Activated naive CD8-positive, alpha-beta T cell treated with anti-CD3 and anti-CD28 coated beads, Interleukin-2, amount 50 U/mL, for 16 hours (primary cell): ENCODE measurements around the gene MARCHF6.
A peak's percentile ranks its signal among the peaks of the same experiment; 100 is the strongest.
"Not testable (repeated sequence)": the region's sequence is repeated elsewhere in the genome, so short reads cannot be mapped to it uniquely, and the experiment has no call there.

ENCODE experiments used
- DNase-seq: peaks from one replicate; pipeline ENCODE4 v3.0.0-alpha.2; 2020; ENCODE audit warnings: low read depth, low spot score

The MARCHF6 gene, protein sequence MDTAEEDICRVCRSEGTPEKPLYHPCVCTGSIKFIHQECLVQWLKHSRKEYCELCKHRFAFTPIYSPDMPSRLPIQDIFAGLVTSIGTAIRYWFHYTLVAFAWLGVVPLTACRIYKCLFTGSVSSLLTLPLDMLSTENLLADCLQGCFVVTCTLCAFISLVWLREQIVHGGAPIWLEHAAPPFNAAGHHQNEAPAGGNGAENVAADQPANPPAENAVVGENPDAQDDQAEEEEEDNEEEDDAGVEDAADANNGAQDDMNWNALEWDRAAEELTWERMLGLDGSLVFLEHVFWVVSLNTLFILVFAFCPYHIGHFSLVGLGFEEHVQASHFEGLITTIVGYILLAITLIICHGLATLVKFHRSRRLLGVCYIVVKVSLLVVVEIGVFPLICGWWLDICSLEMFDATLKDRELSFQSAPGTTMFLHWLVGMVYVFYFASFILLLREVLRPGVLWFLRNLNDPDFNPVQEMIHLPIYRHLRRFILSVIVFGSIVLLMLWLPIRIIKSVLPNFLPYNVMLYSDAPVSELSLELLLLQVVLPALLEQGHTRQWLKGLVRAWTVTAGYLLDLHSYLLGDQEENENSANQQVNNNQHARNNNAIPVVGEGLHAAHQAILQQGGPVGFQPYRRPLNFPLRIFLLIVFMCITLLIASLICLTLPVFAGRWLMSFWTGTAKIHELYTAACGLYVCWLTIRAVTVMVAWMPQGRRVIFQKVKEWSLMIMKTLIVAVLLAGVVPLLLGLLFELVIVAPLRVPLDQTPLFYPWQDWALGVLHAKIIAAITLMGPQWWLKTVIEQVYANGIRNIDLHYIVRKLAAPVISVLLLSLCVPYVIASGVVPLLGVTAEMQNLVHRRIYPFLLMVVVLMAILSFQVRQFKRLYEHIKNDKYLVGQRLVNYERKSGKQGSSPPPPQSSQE

DNA sequence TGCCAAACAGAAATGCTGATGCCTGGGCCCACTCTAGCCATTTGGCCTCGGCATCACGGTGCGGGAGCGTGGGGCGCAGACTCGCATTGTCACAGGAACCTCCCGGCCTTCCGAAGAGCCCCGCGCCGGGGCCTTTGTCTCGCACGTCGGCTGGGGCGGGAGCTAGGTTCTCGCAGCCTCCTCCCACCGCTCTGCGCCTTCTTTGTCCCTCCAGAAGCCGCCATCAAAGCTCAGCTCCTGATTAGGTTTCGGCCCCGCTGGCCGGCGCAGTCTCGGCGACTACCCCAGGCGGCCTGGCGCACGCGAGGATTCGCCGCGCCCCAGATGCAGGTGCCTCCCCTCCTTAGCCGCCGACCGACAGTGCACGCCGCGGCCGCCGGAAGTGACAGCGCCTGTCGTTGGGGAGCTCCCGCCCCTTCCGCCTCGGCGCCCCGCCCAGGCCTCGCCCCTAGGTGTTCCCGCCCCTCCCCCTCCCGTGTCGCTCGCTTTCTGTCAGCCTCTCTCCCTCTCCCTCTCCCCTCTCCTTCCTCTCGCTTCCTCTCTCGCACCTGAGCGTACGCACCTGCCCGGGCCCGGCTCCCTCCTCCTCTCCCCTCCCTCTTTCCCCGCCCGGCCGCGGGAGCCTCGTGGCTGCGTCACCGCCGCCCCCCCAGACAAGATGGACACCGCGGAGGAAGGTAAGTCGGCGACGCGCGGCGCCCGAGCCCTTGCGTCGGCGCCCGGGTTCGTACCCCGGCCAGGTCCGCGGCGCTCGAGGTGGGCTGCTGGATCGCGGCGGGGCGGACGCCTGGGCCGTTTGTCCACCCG, at the start of gene MARCHF6:
MARCHF6 (plus strand) TSS at position 455 of the 807 bp plus-strand sequence; CDS start at position 659, 204 bp downstream.
- peak; percentile 82 for DNase-seq

DNA sequence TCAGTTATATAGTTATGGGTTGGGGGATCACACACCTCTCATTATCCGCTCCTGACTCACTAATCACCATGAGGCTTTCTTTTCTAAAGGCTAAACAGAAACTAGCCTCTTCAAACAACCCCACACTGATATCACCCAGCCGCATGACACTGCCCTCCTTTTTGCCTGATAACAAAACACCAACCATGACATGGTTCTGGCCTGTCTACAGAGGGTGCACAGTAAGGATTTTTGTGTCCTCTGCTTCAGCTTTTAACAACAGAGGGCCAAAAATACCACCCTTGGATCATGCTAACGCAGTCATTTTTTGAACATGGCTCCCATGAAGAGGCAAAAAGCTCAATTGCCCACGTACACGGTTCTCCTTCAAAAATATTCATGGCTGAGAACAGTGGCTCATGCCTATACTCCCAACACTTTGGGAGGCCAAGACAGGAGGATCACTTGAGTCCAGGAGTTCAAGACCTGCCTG, 49.8 kb upstream of the MARCHF6 start:
- no peak for DNase-seq

DNA sequence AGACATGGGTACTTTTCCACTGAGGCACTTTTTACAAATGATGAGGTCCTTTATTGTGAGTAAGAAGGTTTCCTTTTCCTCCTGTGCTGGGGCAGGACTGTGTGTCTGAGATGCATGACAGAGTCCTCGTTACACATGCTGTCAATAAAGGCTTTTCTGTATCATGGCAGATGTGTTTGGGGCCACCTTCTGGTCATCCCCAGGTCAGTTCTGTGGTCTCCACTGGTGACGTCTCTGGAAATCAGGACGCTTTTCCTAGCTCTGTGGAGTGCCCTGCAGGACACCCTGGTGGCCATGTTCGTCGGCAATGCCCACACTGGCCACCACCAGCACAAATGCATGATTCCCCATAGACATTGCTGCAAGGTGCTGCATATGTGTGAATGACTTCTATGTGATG, 48.6 kb upstream of the MARCHF6 start:
- DNase-seq, result no peak

DNA sequence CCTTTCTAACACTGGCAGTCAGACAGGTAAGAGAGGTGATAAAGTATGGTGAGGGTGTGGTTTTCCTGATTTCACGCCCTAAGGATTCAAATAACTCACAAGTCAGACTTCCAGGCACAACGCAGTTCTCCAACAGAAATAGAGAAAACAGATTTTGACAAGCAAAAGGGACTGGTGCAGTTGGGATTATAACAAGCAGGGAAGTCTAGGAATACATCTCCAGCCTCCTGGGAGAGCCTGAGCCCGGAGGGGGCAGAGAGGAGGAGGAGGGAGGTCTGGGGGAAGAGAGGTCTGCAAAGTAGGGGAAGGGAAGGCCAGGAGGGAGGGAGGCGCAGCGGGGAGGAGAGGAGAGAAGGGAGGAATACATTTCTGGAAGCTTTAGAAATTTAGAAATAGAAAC, 47.4 kb upstream of the MARCHF6 start:
- no peak for DNase-seq

DNA sequence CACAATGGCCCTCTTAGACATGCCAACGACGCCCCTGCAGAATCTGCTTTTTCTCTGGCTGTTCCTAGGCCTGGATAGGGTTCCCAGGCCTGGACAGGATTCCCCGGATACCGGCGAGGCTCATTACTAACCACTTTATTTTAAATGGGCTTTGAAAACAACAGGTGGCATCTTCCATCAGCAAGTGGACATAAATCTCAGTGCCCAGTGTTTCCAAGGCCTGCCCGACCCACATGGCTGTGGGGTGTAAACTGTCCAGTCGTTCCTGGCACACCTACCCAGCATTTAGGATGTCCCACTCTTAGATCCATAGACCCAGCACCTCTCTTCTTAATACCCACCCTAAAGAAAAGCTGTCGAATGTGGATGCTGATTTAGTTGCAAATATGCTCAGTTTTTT, 46.7 kb upstream of the MARCHF6 start:
- DNase-seq, result no peak

DNA sequence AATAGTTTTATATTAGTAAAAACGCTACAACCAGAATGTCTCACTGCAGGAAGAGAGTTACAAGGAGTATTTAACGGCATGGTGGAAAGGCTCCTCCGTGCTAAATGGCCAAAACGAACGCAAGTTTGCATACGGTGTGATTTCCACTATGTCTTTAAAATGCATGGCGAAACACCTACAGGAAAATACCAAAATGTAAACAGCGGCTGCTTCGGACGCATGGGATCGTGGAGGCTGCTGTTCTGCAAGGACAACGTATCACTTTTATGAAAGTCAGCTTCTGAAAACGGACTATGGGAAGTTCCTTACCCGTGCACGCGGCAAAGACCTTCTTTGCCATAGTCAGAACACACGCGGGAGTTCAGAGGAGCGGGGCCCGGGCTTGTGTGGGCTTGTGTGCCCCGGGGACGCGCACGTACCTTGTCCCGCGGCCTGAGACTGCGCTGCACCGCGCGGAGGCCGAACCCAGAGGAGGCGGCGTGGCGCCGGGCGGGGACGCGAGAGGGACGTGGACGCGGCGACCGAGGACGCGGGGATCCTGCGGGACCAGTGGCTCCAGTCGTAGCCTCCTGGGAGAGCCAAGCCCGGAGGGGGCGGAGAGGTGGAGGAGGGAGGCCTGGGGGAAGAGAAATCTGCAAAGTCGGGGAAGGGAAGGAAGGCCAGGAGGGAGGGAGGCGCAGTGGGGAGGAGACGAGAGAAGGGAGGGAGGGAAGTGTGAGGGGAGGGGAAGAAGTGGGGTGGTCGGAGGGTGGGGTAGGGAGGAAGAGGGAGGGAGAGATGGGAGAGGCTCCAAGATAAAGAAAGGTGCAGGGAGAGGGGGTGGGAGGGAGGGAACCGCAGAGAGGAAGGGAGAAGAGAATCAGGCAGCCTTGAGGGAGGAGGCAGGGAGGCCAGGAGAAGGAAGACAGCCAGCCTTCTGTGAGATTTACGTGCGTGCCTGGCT, 46.0 kb upstream of the MARCHF6 start, which contains the start of gene CMBL:
CMBL (minus strand) TSS at position 697 of the 943 bp plus-strand sequence. CDS start 17,140 bp downstream, outside the sequence.
- no peak for DNase-seq

DNA sequence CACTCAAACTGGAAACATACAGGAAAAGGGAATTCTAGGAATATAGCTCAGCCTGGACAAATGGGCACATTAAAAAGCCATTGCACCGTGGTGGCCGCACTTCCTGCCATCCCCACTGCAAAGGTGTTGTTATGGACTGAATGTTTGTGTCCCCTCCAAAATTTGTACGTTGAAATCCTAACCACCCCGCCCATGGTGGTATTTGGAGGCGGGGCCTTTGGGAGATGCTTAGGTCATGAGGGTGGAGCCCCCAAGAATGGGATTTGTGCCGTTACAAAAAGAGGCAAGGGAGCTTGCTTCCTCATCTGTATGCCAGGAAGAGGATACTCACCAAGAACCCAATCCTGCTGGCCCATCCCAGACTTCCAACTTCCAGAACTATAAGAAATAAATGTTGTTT, 44.7 kb upstream of the MARCHF6 start:
- DNase-seq, result no peak

DNA sequence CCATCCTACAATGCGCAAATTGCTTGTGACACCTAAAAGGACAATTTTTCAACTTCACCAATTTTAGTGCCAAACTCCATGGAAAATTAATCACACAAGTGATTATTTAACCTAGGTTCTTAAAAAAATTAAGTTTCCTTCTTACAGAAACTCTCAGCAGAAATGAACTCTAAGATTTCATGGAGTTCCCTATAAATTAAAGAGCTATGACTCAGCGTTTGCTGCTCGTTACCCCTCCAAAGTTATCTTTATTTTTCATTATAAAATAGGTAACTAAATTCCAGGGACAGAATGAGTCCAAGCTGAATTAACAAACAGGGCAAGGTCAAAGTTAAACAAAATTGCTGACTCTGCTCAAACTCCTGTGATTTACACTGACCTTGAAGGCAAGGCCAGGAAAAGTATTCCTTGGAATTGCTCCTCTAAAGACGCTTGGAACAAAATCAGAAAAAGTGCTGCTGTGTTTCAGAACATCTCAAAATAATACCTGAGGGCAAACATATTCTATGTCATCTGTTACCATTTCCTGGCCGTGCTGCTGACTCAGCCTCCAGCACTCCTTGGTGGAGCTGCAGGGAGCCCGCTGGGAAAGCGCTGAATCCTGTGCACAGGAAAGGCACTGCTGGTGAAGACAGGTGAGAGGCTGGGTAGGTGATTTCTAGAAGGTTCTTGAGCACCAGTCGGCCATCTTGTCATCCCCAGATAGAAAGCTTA, 43.3 kb upstream of the MARCHF6 start:
- no peak for DNase-seq

DNA sequence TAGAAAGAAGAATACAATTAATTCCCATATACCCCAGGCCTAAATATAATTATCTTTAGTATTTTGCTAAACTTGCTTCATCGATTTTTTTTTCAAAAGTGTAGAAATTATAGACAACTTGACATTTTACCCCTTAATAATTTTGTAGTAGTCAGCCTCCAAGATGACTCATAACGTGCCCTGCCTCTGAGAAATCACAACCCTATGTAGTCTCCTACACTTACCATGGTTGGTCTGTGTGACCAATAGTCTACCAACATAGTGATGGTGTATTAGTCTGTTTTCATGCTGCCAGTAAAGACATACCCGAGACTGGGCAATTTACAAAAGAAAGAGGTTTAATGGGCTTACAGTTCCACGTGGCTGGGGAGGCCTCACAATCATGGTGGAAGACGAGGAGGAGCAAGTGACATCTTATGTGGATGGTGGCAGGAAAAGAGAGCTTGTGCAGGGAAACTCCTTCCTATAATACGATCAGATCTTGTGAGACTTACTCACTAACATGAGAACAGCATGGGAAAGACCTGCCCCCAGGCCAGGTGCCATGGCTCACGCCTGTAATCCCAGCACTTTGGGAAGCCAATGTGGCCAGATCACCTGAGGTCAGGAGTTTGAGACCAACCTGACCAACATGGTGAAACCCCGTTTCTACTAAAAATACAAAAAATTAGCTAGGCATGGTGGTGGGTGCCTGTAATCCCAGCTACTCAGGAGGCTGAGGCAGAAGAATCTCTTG, 42.5 kb upstream of the MARCHF6 start:
- not testable (repeated sequence) for DNase-seq

DNA sequence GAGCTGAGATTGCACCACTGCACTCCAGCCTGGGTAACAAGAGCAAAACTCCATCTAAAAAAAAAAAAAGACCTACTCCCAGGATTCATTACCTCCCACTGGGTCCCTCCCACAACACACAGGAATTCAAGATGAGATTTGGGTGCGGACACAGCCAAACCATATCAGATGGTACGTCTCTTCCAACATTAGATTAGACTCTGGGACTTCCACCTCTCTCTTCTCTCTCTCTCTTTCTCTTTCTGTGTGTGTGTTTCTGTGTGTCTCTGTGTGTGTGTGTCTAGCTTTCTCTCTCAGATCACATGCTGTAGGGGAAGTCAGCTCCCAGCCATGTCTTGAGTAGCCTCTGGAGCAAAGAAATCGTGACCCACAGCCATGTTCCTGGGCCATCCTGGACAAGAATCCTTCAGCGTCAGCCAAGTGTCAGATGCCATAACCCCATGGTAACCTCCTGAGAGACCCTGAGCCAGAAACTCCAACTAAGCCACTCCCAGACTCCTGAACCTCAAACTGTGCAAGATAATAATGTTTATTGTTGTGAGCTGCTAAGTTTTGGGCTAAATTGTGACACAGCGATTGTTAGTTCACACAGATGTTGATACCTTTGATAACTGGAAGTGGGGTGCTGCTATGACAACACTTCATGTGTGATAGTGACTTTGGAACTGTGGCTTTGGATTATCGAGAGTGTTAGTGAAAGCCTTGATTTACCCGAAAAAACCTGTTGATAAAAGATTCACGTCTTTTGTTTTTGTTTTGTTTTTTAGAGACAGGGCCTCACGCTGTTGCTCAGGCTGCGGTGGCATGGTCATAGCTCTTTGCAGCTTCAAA, 41.7 kb upstream of the MARCHF6 start:
- no peak for DNase-seq

DNA sequence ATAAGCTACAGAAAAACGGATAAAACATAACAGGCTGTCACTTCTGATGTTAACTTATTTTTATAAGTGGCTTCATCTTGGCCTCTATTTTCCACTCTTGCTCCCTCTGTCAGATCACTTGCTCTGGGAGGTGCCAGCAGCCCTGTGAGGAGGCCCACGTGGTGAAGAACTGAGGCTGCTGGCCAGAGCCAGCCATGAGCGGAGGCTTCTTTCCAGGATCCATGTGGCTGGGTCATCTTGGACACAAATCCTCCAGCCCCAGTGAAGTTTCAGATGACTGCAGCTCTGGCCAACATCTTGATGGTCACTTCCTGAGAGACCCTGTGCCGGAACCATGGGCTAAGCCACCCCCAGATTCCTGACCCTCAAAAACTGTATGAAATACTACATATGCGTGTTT, 38.3 kb upstream of the MARCHF6 start:
- no peak for DNase-seq

DNA sequence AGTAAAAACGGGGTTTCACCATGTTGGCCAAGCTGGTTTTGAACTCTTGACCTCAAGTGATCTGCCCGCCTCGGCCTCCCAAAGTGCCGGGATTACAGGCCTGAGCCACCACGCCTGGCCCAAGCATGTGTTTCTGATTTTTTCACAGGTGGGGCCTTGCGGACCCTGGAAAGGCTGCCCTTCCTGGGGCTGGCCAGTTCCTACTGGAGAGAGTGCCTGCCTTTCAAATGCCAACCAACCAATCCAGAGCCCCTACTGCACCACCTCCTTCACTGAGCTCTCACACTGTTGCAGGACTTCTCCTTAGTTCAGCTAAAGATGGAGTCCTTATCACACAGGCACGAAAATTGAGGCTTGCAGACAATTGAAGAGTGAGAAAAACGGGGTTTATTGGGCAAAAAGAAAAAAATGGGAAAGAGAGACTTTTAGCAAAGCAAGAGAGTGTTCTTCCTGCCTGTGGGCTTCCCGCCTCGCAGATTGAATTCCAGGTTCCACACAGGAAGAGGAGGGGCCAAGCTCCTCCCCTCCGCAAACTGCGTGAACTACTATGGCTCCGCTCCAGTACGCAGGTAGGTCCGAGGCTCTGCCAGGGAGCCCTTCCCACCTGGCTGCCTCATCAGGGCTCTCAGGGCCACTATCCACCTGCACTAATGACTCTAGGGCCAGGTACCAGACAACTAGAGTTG, 37.5 kb upstream of the MARCHF6 start:
- DNase-seq, result no peak

DNA sequence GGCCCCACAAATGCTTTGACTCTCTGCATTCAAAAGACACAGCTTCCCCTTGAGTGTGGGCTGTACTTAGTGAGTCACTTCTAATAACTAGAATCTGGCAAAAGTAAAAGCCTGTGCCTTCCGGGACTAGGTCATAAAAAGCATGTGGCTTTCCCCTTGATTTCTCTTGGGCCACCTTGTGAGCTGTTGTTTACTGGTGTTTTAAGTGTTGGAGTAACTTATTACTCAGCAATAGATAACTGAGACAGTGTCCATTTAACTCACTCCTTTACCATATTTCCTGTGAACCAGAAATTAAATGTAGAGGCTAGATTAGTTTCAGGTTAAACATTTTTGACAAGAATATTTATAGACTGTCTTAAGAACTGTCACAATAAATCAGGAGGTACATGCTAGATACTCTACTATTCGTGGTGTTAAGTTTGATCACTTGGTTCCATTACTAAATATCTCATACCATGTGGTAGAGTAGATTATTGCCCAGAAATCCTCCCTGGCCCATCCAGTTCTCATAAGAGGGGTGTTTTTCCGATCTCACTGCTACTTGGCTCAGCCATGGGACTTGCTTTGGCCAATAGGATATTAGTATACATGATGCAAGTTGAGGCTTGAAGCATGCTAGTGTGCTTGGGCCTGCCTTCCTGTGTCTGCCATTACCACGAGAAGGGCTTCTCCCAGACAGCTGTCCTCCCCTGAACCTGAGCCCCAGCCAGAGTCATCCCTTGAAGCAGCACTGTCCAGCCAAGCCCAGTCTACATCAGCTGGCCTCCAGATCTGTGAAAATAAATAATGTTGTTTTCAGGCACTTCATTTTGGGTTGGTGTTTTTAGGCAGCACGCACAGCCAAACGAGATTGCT, 35.4 kb upstream of the MARCHF6 start:
- DNase-seq, result no peak

DNA sequence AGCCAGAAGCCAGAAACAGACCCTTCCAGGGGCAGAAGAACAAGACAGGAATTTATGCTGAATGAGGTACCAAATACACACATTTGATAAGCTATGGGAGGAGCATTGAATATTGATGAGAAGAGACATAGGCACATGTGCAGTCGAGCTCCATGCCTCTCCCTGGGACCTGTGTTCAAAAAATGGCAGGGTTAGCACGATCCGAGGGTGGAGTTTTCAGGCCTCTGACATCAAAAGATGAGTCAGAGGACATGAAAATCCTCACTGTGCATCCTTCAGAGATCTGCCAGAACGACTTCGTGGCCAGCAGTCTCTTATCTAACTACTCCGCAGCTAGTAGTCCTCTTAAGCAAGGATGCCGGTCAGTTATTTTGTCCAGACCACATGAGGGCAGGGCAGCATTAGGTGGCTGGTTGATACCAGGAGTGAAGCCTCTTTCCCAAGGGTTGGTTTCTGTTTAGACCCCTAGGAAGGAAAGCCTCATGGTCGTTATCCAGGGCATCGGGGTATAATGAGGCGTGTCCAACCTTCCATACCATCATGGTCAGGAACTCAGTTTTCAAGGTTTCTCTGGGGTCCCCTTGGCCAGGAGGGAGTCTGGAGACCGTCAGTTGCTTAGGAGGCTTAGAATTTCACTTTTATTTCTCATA, 34.2 kb upstream of the MARCHF6 start:
- no peak for DNase-seq

DNA sequence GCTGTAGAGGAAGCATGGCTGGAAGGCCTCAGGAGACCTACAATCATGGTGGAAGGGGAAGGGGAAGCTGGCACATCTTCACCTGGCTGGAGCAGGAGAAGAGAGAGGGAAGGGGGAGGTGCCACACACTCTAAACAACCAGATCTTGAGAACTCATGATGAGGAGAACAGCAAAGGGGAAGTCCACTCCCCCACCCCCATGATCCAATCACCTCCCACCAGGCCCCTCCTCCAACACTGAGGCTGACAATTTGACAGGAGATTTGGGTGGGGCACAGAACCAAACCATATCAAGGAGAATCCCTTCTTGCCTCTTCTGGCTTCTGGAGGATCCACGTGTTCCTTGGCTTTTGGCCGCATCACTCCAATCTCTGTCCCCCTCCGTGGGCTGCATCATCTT, 32.7 kb upstream of the MARCHF6 start:
- no peak for DNase-seq

DNA sequence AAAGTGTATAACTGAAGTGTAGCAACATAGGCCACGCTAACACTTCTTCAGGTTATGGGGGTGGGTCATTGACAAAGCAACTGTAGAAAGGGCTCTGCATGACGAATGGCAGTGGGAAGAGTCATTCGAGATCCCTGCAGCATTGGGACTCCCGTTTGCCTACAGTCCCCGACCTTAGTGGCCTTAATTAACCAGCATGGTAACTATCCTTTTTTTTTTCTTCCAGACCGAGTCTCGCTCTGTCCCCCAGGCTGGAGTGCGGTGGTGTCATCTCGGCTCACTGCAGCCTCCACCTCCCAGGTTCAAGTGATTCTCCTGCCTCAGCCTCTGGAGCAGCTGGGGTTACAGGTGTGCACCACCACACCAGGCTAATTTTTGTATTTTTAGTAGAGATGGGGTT, 31.6 kb upstream of the MARCHF6 start:
- no peak for DNase-seq
